HG02678 (cell line): ENCODE data around the gene SLIT1.

Experiments
- ATAC-seq: cut with Tn5 transposase; IDR thresholded peaks from one replicate; pipeline ENCODE4 v1.9.1; 2021; ENCODE audit warnings: mild to moderate bottlenecking, moderate library complexity; ENCODE audit not compliant: unreplicated experiment

Gene SLIT1

DNA sequence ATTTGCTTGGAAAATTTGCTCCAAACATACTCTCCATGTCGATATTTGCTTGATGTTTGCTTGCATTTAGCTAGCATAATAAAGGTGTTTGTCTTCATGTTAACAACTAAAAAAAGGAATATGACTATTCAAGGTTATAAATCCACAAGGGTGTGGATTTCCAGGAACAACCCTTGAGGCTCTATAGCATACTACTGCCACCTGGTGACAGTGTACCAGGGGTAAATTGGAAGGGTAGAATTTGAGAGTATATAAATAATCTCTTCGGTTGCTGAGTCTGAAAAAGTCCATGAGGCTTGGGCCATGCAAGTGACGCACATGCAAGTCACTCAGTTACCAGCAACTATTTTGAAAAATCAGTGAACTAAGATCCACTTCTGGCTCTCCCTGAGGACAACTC, 68.4 kb downstream of the SLIT1 start:
- no peak for ATAC-seq

DNA sequence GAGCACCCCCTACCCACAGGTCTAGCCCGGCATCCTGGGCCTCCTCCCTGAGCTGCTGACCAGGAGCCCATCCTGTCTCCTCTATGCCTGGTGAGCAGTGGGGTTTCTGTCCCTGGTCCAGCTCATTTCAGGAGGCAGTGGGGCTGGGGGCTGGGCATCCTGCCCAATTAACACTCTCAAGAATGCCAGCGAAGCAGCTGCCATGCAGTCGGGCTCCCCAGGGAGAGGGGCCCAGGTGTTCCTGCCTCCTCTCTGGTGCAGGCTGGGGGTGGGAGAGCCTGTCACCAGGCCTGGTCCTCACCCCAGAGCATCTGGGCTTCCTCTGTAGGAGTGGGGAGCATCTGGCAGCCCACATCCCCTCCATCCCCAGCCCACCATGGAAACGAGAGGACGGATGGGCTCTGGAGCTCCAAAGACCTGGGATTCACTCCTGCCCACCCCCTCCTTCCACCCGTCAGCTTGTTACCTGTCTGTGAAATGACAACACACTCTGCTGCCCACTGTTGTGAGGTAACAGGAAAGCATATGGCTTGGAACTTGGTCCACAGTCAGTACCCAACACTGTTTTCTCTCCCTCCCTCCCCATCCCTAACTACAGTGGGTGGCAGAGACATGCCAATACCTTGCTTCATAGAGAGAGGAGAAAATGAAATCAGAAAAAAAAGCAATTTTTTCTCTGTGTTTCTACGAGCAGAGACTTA, 69.1 kb downstream of the SLIT1 start:
- no peak for ATAC-seq

- ATAC-seq = no peak
Measured at GRCh38 chr10:97115846-97116245, 69.9 kb downstream of the SLIT1 start.

GRCh38 chr10:97111615-97112014, 74.1 kb downstream of the SLIT1 start:
- ATAC-seq = no peak

GRCh38 chr10:97109547-97109946, 76.2 kb downstream of the SLIT1 start:
- ATAC-seq = no peak

DNA sequence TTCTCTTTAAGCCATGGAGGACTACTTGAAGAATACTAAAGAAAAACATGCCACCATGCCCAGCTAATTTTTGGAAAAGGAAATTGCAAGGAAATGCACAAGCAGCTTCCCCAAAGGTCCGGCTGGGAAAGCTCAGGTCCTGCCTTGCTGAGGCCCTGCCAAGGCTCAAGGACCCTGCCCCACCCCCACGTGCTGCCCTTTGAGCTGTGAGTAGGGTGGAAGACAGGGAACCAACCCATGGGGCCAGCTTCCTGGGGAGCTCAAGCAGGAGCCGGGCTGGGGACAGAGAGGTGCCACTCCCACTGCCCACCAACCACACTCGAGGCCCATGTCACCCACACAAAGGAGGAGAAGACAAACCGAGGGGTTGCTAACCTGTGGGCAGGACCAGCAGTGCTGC, 78.2 kb downstream of the SLIT1 start:
- ATAC-seq = no peak

DNA sequence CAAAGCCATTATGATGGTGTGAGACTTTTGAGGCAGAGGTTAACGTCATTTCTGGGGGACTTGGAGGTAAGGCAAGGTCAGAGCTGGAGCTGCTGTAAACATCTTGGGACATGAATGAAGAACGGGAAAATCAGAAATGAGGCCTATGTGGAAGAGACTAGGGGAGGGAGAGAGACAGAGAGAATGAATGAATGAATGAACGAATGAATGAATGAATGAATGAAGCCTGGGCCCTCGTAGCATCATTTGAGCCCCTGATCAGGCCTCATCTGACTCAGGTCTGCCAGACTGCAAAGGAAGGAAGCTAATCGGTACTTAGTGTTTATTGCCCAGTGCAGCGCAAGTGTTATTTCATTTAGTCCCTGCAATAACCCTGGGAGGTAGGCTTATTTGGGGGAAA, 79.6 kb downstream of the SLIT1 start:
- ATAC-seq = no peak

DNA sequence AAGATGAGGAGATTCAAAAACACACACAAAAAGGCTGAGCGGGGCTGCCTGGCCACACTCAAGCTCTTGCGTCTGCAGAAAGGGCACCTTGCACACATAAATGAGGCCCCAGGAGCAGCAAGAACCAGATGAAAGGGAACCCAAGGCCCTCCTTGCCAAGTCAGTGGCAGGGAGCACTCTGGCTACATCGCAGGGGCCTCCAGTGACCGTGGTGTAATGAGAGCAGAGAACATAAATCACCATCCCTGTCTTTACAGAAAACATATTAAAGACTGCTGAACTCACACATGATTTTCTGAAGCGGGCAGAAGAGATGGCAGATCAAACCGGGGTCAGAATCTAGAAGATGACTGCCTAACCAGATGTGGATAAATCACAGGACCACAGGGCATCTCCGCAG, 80.5 kb downstream of the SLIT1 start:
- no peak for ATAC-seq

DNA sequence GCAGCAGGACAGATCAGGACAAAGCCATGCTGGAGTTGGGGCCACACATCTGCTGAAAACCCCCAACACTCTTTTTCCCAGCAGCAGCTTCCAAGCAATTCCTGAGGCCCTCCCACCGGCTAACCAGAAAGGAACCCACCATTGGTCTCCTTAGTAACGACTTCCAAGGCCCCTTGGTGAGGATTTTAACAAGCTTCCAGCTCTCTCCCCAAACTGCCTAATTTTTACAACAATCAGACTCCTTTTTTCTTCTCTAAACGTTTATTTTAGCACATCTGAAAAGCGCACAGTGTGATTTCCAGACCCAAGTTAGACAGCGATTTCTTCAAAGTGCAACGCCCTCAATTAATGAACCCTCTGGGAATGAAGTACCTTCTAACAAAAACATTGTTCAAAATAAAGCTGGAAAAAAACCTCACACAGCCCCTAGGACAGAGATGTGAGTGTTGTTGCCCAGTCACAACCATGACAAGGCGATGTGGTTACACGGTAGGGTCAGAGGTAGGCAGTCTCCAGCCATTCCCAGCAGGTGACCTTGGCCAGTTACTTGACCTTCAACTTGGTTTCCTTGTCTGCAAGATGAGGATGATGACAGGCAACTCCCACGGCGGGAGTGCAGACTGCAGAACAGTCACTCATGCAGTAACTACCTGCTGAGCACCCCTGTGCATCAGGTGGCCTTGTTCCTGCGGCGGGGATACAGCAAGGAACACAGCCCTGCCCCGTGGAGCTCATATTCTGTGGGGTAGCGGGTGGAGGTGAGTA, 82.3 kb downstream of the SLIT1 start:
- ATAC-seq = no peak

GRCh38 chr10:97102441-97102840, 83.3 kb downstream of the SLIT1 start:
- no peak for ATAC-seq

- no peak for ATAC-seq
Measured at GRCh38 chr10:97101166-97101940, 84.4 kb downstream of the SLIT1 start.

GRCh38 chr10:97100657-97101056, 85.1 kb downstream of the SLIT1 start:
- ATAC-seq = no peak

DNA sequence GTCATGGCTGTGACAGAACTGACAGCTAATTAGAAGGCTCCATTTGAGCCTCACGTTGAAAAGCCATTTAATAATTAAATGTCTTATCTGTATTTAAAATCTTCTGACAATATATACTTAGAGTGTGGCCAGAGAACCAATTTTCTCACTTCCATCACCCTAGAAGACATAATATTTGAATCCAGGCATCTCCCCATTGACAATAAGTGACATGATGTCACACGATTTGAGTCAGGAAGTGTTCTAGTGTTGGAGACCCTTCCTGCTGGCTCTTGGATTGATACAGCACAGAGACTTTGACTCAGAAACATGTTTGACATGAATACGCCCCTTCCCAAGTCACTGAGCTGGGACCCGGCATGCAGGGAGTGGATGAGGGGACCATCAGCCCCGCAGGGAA, 85.9 kb downstream of the SLIT1 start:
- no peak for ATAC-seq

- ATAC-seq = no peak
Measured at GRCh38 chr10:97099089-97099488, 86.7 kb downstream of the SLIT1 start.

DNA sequence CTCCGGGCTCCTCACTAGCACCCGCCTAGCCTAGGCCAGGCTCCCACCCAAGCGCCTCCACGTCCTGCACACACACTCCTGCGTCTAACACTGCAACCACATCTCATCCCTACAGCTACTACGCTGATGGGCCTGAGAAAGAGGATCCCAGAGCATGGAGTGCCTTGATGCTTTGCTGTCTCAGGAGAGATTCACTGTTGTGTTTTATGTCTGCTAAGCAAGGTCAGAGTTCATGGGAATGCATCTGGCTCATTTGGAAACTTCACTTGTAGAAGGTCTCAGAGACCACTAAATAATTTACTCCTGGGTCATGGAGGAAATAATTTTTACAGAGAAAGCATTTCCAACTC, 88.7 kb downstream of the SLIT1 start:
- no peak for ATAC-seq

DNA sequence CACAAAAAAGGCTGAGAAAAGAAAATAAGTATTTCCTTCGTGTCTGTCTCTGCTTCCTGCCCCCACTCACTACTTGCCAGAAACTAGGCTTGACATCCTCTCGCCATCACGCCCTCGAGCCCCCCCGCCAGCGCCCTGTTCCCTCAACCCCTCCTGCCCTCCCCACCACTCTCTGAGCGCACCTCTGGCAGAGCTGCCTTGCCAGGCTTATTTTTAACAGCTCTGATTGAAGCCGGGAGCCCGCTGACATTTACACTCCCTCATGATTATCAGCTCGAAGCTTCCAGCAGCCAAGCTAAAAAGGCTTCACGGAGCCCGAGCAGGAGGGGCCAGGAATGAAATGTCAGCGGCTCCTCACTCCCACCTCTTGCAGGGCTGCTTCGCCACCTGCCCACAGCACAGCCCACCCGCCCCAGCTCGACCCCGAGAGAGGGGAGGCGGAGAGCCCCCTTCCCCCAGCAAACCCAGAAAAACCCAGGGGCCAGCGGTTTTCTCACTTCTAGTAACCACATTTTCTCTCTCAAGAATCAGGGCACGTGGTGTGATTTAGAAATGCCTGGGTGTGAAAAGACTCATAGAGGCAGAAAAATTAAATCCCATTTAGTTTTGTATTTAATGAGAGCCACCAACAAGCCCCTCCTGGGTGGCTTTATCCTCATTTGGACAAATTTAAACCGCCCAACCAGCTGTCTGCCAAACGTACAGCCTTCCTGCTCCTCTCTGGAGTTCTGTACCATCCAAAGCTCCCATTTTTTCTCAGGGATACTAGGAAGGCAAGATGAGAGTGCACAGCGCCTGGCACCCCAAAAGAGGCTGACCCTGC, 89.3 kb downstream of the SLIT1 start:
- no peak for ATAC-seq

DNA sequence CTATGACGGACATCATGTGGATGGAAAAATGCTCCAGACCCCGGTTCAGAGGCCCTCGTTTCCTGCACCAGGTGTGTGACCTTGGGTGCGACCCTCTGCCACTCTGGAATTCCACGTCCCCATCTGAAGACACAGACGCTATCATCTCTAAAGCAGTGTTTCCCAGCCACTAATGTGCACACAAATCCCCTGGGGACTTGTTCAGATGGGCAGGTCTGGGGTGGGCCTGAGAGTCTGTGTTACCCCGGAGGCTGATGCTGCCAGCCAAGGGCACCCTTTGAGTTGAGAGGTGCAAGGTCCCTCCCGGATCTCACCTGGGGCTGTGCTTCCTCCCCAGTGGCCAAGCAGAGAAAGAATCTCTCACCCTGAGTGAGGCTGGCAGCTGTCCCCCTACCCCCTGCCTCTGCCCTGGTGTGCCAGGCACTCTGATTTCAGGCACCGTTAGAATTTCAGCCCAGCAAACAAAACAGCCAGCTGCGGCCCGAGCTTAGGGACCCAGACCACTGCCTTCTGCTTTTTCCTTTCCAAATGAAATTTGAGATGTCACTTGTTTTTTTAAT, 90.0 kb downstream of the SLIT1 start:
- no peak for ATAC-seq

- no peak for ATAC-seq
Measured at GRCh38 chr10:97090644-97091043, 95.1 kb downstream of the SLIT1 start.

GRCh38 chr10:97090035-97090434, 95.7 kb downstream of the SLIT1 start:
- ATAC-seq = no peak

GRCh38 chr10:97089209-97089870, 96.4 kb downstream of the SLIT1 start:
- no peak for ATAC-seq
